DMS53 treated with DMSO at 0.1 percent for 48 hours (cell line): ENCODE results near the gene STON2.
"Not testable (repeated sequence)": the region's sequence is repeated elsewhere in the genome, so short reads cannot be mapped to it uniquely, and the experiment has no call there.

Source experiments
- DNase-seq: peaks from one replicate; lab custom pipeline; 2025; ENCODE audit not compliant: unreplicated experiment; lab: John Stamatoyannopoulos, UW

The STON2 gene

GRCh38 chr14:81385419-81385818, 14.7 kb downstream of the STON2 start:
- no peak for DNase-seq

GRCh38 chr14:81384900-81385299, 15.2 kb downstream of the STON2 start:
- DNase-seq = no peak

GRCh38 chr14:81382517-81383225, 17.5 kb downstream of the STON2 start:
- DNase-seq = no peak

- DNase-seq = not testable (repeated sequence)
These were observed 20.1 kb downstream of the STON2 start for GRCh38 chr14:81380009-81380408.

GRCh38 chr14:81371802-81372201, 28.3 kb downstream of the STON2 start:
- no peak for DNase-seq

DNA sequence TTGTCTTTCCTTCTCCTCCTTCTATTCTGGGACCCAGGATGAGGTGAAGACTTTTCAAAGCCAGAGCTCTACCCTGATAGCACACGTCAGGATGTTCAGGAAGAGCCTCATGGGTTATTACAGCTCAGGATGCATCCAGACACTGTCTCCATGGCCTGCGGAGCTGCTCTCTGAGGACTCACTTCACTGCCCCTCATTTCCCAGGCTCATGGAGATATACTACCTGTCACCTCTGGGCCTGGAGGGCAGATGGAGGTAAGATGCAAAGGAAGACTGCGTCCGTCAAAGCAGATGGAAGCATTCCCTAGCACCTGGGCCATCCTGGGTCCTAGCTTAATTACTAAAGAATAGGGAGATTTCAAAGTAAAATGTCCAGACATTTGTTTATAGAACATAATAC, 32.6 kb downstream of the STON2 start:
- DNase-seq = no peak

DNA sequence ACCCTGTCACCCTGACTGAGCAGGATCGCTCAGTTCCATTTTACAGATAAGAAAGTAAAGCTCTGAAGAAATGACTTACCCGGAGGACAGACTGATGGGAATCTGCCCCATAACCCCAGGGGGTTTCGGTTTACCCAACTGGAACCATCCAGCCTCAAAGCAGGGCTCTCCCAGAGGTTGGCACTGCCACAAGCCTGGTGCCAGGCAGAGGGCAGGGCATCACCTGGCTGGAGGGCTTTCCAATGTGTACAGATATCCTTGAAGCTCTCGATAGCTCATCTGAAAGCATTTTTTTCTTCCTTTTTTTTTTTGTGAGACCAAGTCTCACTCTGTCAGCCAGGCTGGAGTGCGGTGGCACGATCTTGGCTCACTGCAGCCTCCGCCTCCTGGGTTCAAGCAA, 33.2 kb downstream of the STON2 start:
- no peak for DNase-seq

DNA sequence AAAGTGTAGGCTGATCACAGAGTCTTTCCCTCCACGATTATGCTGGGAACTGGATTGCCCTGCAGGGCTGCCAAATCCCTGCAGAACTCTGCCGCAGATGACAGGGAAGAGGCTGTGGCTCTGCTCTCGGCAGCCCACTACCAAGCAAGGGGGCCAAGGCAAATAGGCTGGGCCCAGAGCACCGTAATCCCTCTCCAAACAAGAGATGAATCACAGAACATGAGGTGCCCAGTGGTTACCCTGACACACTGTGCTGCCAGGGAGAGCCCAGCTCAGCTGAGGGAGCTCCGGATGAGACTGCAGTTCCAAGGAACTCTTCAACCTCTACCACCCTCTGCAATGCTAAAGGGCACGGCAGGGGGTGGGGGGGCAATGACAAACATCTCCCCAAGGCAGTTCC, 33.9 kb downstream of the STON2 start:
- DNase-seq = no peak

DNA sequence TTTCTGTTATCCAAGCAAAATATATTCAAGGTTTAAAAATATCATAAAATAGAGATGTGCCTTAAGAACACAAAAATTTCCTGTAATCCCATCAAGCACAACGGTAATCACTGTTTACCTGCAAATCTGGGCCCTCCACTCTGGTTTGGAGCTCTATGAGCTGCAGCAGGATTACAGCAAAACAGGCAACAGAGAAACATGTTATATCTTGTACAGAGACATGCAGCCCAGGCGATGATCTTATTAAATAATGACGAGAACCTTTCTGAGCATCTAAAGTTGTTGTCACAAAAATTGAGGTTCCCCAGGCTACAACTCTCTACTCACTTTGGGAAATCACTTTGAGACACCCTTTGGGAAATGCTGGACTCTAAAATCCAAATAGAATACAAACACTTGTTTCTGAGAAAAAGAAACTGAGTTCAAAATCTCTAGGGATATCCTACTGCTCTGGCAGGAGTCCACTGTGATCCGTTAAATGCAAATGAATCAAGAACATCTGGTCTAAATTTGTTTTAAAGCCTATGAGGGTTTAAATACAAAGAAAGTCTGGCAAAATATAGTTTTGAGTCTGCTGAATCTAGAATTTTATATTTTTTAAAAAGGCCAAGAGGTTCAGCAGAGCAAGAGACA, 36.3 kb downstream of the STON2 start:
- DNase-seq = no peak

DNA sequence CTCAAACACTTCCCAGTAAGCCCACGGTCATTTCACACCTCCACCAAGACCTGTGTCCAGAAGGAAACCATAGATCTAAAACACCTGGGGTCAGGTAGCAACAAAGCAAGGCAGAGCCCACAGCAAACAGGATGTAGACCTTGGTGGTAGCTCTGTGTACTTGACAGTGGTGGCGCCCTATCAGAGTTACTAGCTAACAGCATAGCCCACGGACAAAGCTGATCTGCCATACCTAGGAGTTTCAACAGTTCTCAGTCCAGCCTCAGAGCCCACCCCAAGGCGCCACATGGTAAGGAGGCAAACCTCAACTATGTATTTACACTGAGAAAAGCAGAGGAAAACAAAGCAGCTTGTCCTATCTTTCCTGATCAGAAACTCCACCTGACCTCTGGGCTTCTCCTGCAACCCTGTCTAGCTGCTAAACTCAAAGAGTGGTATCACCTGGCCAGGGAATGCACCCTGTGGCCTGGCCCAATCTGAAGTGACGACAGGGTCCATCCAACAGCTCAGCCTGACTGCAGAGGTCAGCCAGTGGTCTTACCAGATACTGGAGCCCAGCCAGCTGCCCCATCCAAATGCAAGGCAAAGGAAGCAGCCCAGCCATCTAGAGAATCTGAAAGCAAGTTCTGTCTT, 46.3 kb downstream of the STON2 start:
- no peak for DNase-seq

GRCh38 chr14:81352413-81352812, 47.7 kb downstream of the STON2 start:
- no peak for DNase-seq

- no peak for DNase-seq
These were observed 48.9 kb downstream of the STON2 start for GRCh38 chr14:81351205-81351604.

DNA sequence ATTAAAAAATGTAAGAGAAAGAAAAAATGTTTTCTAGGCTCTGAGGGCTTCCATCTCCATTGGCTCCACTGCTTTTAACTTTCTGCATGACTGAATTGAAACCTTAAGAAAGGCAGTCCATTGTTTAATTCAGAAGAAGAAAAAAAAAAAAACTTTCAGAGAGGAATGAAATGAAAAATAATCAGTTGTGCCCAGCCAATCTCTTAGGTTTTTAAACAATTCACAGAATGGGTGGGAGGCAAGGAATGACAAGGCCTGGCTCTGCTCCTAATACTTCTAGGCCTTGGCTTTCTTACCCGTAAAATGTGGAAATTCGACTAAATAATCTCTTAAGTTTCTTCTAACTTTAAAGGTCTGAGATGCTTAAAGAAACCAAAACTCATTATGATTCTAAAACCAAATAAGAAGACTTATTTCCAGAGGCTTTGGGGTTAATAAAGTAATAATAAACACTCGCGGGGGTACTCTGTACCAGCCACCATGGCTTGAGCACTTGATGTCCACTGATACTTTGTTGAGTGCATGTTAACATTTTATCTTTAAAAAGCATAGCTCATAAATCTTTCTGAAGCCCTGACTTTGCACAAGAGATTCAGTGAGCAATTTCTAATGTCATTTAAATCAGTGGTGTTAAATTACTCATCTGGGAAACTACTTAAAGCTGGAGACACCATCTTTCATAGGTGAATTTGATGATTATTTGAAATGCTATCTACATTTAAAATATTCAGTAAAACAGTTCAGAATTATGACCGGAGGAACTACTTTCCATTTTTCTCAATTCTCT, 49.6 kb downstream of the STON2 start:
- no peak for DNase-seq

- DNase-seq = no peak
These were observed 52.1 kb downstream of the STON2 start for GRCh38 chr14:81348061-81348460.

GRCh38 chr14:81345781-81346180, 54.3 kb downstream of the STON2 start:
- DNase-seq = no peak

GRCh38 chr14:81344481-81345160, 55.5 kb downstream of the STON2 start:
- DNase-seq = no peak

DNA sequence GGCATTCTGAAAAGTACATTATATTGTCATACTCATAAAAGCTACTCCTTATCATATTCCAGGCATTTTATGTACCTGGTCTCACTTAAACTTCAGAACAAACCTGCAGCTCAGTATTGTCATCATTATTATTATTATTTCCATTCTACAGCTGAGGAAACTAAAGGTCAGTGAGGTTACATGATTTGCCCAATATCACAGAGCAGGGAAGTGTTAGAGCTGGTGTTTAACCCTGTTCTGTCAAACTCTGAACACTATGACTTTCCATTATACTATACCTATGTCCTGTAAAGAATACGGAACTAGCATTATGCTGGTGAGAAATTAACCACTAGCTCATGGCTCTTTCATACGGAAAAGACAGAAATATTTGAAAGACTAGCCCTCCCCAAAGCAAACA, 56.4 kb downstream of the STON2 start:
- DNase-seq = no peak

GRCh38 chr14:81342850-81343580, 57.1 kb downstream of the STON2 start:
- DNase-seq = no peak

DNA sequence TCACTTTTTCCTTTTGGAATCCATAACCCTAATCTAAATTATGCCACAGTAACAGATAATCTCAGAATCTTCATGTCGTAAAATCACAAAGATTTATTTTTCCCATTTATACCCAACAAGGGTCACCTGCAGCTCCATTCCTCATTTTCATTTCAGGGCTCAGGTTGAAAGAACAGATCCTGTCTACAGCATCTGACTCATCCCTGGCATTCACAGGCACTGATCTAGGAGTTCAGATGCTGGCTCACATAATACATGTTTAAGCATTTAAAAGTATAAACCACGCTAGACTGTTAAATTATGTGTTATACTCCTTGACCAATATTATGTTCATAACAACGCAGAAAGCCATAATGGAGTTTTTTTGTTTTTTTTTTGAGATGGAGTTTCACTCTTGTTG, 58.3 kb downstream of the STON2 start:
- DNase-seq = no peak

- DNase-seq = no peak
These were observed 58.8 kb downstream of the STON2 start for GRCh38 chr14:81341370-81341769.
